ENCODE measurements around the gene SLC6A12. TPM values are rescaled to one million over a fixed set of nuclear protein-coding genes. Genes with fewer than 3 reads are reported as not detected.

SLC6A12 gene
- total RNA-seq, 2 experiments from 2014 or later, result not detected

DNA sequence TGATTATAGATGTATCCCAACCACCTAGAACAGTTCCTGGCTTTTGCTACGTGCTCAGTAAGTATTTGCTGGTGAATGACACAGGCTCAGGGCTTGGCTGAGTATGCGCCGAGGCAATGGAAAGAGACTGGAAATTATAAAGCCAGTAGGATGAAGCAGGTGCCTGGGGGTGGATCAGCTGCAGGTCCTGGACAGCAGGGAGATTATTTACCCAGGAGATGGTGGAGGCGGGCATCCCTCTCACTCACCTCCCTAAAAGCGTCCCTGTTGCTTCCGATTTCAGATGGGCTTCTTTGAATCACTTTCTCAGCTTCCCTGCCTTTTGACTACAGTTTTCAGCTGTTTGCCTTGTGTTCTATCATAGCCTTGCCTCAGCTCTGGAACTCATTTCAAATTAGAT, 42.3 kb upstream of the SLC6A12 start:
- DNase-seq, result no peak
- Histone ChIP-seq H3K36me3 (ENCODE audit: insufficient read depth, low read length) (no peaks in the 10 kb centered on the region), H3K9me3 (ENCODE audit: control insufficient read depth in 1 of 2, insufficient read depth in 1 of 2, low read length in 2 of 2) (no peaks in the 10 kb centered on the region), H3K27me3 (ENCODE audit: control insufficient read depth in 1 of 2, insufficient read depth in 2 of 2, low read length in 2 of 2) (peaks cover 10 to 22% of the 10 kb centered on the region in 2 experiments), H3K27ac (ENCODE audit: low read depth in 1 of 2, low read length in 2 of 2) (no peak overlapping the region), H3K4me1 (ENCODE audit: insufficient read depth, low read length) (no peaks in the 10 kb centered on the region), H3K4me3 (ENCODE audit: low read length) (no peak overlapping the region)
- TF ChIP-seq, protein P1, sequence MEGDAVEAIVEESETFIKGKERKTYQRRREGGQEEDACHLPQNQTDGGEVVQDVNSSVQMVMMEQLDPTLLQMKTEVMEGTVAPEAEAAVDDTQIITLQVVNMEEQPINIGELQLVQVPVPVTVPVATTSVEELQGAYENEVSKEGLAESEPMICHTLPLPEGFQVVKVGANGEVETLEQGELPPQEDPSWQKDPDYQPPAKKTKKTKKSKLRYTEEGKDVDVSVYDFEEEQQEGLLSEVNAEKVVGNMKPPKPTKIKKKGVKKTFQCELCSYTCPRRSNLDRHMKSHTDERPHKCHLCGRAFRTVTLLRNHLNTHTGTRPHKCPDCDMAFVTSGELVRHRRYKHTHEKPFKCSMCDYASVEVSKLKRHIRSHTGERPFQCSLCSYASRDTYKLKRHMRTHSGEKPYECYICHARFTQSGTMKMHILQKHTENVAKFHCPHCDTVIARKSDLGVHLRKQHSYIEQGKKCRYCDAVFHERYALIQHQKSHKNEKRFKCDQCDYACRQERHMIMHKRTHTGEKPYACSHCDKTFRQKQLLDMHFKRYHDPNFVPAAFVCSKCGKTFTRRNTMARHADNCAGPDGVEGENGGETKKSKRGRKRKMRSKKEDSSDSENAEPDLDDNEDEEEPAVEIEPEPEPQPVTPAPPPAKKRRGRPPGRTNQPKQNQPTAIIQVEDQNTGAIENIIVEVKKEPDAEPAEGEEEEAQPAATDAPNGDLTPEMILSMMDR (IDR thresholded peaks at IDR 0.05), result no peak
- H3K27me3 Mint-ChIP-seq, result peaks cover 54% of the 10 kb centered on the region
- intact Hi-C loops (cut with DNase I, micrococcal nuclease), result no loop called here
- ChIA-PET CTCF (no interaction called here), POLR2A (no interaction called here)
- ATAC-seq (ENCODE audit: poor library complexity), result no peak
- H3K36me3 Mint-ChIP-seq (ENCODE audit: low read depth), result no peaks in the 10 kb centered on the region
- H3K9me3 Mint-ChIP-seq, result no peaks in the 10 kb centered on the region
- H3K4me1 Mint-ChIP-seq (ENCODE audit: low read depth), result no peaks in the 10 kb centered on the region
- no peak overlapping the region for H3K4me3 Mint-ChIP-seq
- no peak overlapping the region for H3K27ac Mint-ChIP-seq

DNA sequence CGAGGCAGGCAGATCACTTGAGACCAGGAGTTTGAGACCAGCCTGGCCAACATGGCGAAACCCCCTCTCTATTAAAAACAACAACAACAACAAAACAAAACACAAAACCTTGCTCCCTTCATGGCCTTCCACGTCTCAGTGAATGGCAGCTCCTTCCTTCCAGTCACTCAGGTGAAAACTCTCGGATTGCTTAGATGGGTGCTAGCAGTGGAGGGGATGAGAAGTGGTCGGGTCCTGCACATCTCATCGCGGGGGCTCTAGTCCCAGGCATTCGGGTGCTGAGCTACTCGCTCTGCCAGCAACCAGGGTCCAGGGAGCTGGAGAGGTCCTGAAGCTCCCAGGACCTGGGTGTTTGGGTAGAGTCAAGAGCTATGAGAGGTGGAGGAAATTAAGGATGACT, 41.0 kb upstream of the SLC6A12 start:
- H3K9me3 ChIP-seq (ENCODE audit: control insufficient read depth in 1 of 2, insufficient read depth in 1 of 2, low read length in 2 of 2), result no peaks in the 10 kb centered on the region
- H3K4me1 ChIP-seq (ENCODE audit: insufficient read depth, low read length), result no peaks in the 10 kb centered on the region
- no peak overlapping the region for H3K4me3 ChIP-seq (ENCODE audit: low read length)
- no peaks in the 10 kb centered on the region for H3K4me1 Mint-ChIP-seq (ENCODE audit: low read depth)
- intact Hi-C loops (cut with DNase I, micrococcal nuclease), result no loop called here
- no peak for DNase-seq
- H3K27me3 Mint-ChIP-seq, result peaks cover 49% of the 10 kb centered on the region
- ChIA-PET CTCF (no interaction called here), POLR2A (no interaction called here)
- H3K27ac Mint-ChIP-seq, result no peak overlapping the region
- H3K27me3 ChIP-seq (ENCODE audit: control insufficient read depth in 1 of 2, insufficient read depth in 2 of 2, low read length in 2 of 2), result peaks cover 10 to 22% of the 10 kb centered on the region in 2 experiments
- no peaks in the 10 kb centered on the region for H3K9me3 Mint-ChIP-seq
- no peak overlapping the region for H3K27ac ChIP-seq (ENCODE audit: low read depth in 1 of 2, low read length in 2 of 2)
- H3K36me3 ChIP-seq (ENCODE audit: insufficient read depth, low read length), result no peaks in the 10 kb centered on the region
- no peak for ATAC-seq (ENCODE audit: poor library complexity)
- H3K36me3 Mint-ChIP-seq (ENCODE audit: low read depth), result no peaks in the 10 kb centered on the region
- H3K4me3 Mint-ChIP-seq, result no peak overlapping the region
- TF ChIP-seq, protein P1 (IDR thresholded peaks at IDR 0.05), result no peak

DNA sequence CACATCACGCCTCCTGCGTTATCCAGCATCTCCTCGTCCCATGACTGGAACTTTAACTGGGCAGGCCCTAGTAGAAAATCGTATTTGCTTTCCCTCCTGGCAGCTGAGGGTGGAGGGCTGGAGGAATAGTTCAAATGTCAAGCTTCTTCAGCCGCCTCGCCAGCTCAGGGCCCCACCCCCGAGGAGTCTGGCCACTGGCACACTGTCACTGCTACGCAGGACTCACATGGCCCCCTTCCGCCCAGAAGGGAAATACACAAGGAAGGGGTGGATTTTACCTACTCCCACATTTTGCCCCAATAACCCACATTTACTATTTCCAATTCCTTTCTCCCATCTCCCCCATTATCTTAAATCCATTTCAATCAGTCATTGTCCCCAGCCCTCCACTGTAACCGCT, 40.1 kb upstream of the SLC6A12 start:
- Histone ChIP-seq H3K27me3 (ENCODE audit: control insufficient read depth in 1 of 2, insufficient read depth in 2 of 2, low read length in 2 of 2) (peaks cover 10 to 22% of the 10 kb centered on the region in 2 experiments), H3K36me3 (ENCODE audit: insufficient read depth, low read length) (no peaks in the 10 kb centered on the region), H3K4me3 (ENCODE audit: low read length) (no peak overlapping the region), H3K4me1 (ENCODE audit: insufficient read depth, low read length) (no peaks in the 10 kb centered on the region), H3K9me3 (ENCODE audit: control insufficient read depth in 1 of 2, insufficient read depth in 1 of 2, low read length in 2 of 2) (no peaks in the 10 kb centered on the region), H3K27ac (ENCODE audit: low read depth in 1 of 2, low read length in 2 of 2) (no peak overlapping the region)
- intact Hi-C loops (cut with DNase I, micrococcal nuclease), result no loop called here
- ATAC-seq (ENCODE audit: poor library complexity), result no peak
- H3K36me3 Mint-ChIP-seq (ENCODE audit: low read depth), result no peaks in the 10 kb centered on the region
- TF ChIP-seq, protein P1 (IDR thresholded peaks at IDR 0.05), result no peak
- H3K4me1 Mint-ChIP-seq (ENCODE audit: low read depth), result no peaks in the 10 kb centered on the region
- H3K27ac Mint-ChIP-seq, result no peak overlapping the region
- DNase-seq, result no peak
- no peak overlapping the region for H3K4me3 Mint-ChIP-seq
- H3K9me3 Mint-ChIP-seq, result no peaks in the 10 kb centered on the region
- peaks cover 45% of the 10 kb centered on the region for H3K27me3 Mint-ChIP-seq
- CTCF ChIA-PET, result no interaction called here
- POLR2A ChIA-PET, result no interaction called here
